Kidney (tissue), 14 donors: ENCODE data around the gene NCOR1. TPM values are rescaled to one million over a fixed set of nuclear protein-coding genes. Genes with fewer than 3 reads are reported as not detected.
"Not testable (repeated sequence)": the region's sequence is repeated elsewhere in the genome, so short reads cannot be mapped to it uniquely, and the experiment has no call there.

Source experiments
- DNase-seq, 5 donors: peaks; one replicate each; pipeline ENCODE4 v3.0.0-alpha.2; 2013 to 2020
- FAIRE-seq: peaks from 2 replicates; lab custom pipeline; 2012; peaks lifted over from hg19 to GRCh38; lab: Jason Lieb, UNC
- H3K27ac ChIP-seq, 2 donors: one replicate each; pipeline ENCODE4 v1.7.0; 2013; ENCODE audit warnings: low read depth in 2 of 2, low read length in 2 of 2, inconsistent platforms in 1 of 2
- H3K27me3 ChIP-seq: one replicate; pipeline ENCODE4 v1.7.1; 2013; ENCODE audit warnings: low read length, inconsistent platforms; ENCODE audit not compliant: control insufficient read depth, insufficient read depth
- H3K36me3 ChIP-seq, 3 donors: one replicate each; pipeline versions ENCODE4 v1.7.0 to v1.7.1; 2013; ENCODE audit warnings: low read length in 3 of 3, control low read depth in 1 of 3, inconsistent platforms in 1 of 3; ENCODE audit not compliant: insufficient read depth in 3 of 3, control insufficient read depth in 2 of 3
- H3K4me1 ChIP-seq, 3 donors: one replicate each; pipeline versions ENCODE4 v1.7.0 to v1.7.1; 2013; ENCODE audit warnings: low read length in 3 of 3, inconsistent platforms in 1 of 3, low read depth in 1 of 3; ENCODE audit not compliant: control insufficient read depth in 2 of 3, insufficient read depth in 2 of 3
- H3K4me3 ChIP-seq, 3 donors: one replicate each; pipeline versions ENCODE4 v1.7.0 to v1.8.1; 2013; ENCODE audit warnings: low read length in 3 of 3, control low read depth in 1 of 3, inconsistent platforms in 1 of 3
- H3K9ac ChIP-seq, 3 donors: one replicate each; pipeline versions ENCODE4 v1.7.0 to v1.7.1; 2013; ENCODE audit warnings: low read length in 3 of 3, control low read depth in 1 of 3, inconsistent platforms in 1 of 3
- H3K9me3 ChIP-seq, 3 donors: one replicate each; pipeline versions ENCODE4 v1.7.0 to v1.7.1; 2013; ENCODE audit warnings: low read length in 3 of 3, control low read depth in 1 of 3, inconsistent platforms in 1 of 3; ENCODE audit not compliant: control insufficient read depth in 2 of 3, insufficient read depth in 1 of 3
- intact Hi-C: fragments of 100-400 bp; cut with DNase I; formaldehyde crosslinking; loops from one replicate; pipeline ENCODE4 v1.11.1; 2022
- polyA plus RNA-seq: library from polyadenylated mRNA; stranded (reverse); fragments of 350-450 nt; fragmentation: Illumina TruSeq; extraction: RNeasy Lipid Tissue Mini Kit (QIAGEN cat#74804); gene quantifications from one replicate; pipeline ENCODE4 v1.2.3, GENCODE V29; 2014; ENCODE audit warnings: low read depth, low replicate concordance; ENCODE audit not compliant: insufficient read depth
- total RNA-seq: library from RNA; stranded (reverse); fragmentation: NEBNext Ultra II Directional; extraction: Animal tissue kit (Norgen Biotek cat#: 25700); gene quantifications from one replicate; pipeline ENCODE4 v1.2.1, GENCODE V29; 2021
- TF ChIP-seq, protein P1 (sequence below): IDR thresholded peaks from 3 replicates; pipeline ENCODE4 v1.5.1; 2012; ENCODE audit warnings: mild to moderate bottlenecking, moderate library complexity, borderline replicate concordance; ENCODE audit not compliant: insufficient read depth; ENCODE audit errors: extremely low read depth
- donor health status: control.
- donor health status: control.
- donor health status: control.
- donor health status: control.
- donor health status: control.
- donor health status: DM: yes; HTN: yes; CAD: no.
- donor health status: Normal renal cell carcinoma (clear cell type).

Gene NCOR1
- total and polyA plus RNA-seq, 2 donors from 2014 or later = 44.9 to 136 TPM

DNA sequence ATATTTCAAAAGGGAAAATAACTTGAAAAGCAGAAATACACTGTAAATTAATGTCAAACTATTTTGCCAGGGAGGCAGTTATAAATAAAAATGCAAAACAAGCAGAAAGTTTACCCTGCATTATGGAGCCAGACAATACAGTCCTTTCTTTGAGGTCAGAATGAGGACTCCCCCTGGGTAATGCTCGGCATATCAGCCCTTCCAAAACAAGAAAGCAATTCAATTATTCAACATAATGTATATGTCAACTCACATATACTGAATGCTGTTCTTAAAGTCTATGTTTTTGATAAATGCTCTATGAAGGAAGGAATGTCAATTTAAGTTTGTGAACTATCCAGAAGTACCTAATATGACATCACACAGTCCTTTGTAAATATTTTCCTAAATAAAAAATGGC is 143.3 kb downstream of the NCOR1 start:
- Histone ChIP-seq H3K9ac (no peak overlapping the region), H3K36me3 (peaks cover 12 to 47% (median 46%) of the 10 kb centered on the region in 3 donors), H3K4me3 (no peak overlapping the region), H3K27me3 (no peaks in the 10 kb centered on the region), H3K27ac (no peak overlapping the region), H3K9me3 (no peaks in the 10 kb centered on the region), H3K4me1 (no peaks in the 10 kb centered on the region)
- TF ChIP-seq, protein P1, sequence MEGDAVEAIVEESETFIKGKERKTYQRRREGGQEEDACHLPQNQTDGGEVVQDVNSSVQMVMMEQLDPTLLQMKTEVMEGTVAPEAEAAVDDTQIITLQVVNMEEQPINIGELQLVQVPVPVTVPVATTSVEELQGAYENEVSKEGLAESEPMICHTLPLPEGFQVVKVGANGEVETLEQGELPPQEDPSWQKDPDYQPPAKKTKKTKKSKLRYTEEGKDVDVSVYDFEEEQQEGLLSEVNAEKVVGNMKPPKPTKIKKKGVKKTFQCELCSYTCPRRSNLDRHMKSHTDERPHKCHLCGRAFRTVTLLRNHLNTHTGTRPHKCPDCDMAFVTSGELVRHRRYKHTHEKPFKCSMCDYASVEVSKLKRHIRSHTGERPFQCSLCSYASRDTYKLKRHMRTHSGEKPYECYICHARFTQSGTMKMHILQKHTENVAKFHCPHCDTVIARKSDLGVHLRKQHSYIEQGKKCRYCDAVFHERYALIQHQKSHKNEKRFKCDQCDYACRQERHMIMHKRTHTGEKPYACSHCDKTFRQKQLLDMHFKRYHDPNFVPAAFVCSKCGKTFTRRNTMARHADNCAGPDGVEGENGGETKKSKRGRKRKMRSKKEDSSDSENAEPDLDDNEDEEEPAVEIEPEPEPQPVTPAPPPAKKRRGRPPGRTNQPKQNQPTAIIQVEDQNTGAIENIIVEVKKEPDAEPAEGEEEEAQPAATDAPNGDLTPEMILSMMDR = no peak
- FAIRE-seq (no peak), DNase-seq (no peak)
- intact Hi-C loops = no loop called here

DNA sequence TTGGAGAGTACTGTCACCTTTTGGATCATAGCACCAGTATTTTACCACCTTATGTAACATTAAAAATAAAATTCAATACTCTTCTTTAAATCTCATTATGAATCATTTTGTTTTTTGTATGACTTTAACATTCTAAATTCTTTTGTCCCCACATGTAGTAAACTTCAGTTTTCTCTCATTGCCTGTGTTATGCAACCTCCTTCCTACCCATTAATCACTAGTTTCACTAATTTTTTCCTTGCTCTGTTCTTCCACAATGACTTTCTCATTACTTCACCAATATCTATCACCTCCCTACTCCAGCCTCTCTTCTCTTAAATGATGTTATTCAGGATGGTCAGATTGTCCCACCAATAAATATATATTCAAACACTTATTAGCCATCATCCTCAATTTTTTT is 147.0 kb downstream of the NCOR1 start:
- Histone ChIP-seq H3K27ac (no peak overlapping the region), H3K4me1 (no peaks in the 10 kb centered on the region), H3K27me3 (no peaks in the 10 kb centered on the region), H3K9me3 (no peaks in the 10 kb centered on the region), H3K36me3 (peaks cover 19 to 63% (median 45%) of the 10 kb centered on the region in 3 donors), H3K9ac (no peak overlapping the region), H3K4me3 (no peak overlapping the region)
- intact Hi-C loops = no loop called here
- TF ChIP-seq, protein P1 = no peak
- FAIRE-seq (no peak), DNase-seq (no peak)

DNA sequence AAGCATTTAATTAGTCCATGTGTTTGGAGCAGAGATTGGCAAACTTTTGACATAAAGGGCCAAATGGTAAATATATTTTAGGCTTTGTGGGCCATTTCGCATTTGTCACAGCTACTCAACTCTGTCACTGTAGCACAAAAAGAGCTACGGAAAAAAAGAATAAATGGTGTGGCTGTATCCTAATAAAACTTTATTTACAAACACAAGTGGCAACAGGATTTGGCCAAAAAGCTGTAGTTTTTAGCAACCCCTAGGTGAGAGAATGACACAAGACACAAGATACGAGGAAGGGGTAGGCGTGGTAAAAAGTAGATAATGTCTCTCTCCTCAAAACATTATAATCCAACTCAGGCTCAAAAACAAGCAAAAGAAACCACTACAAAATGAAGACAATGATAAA is 149.2 kb downstream of the NCOR1 start:
- H3K27ac ChIP-seq = no peak overlapping the region
- H3K9ac ChIP-seq = no peak overlapping the region
- no peak overlapping the region for H3K4me3 ChIP-seq
- no peaks in the 10 kb centered on the region for H3K9me3 ChIP-seq
- peaks cover 23 to 72% (median 53%) of the 10 kb centered on the region in 3 donors for H3K36me3 ChIP-seq
- DNase-seq = no peak
- intact Hi-C loops = no loop called here
- TF ChIP-seq, protein P1 = no peak
- no peak for FAIRE-seq
- no peaks in the 10 kb centered on the region for H3K4me1 ChIP-seq
- H3K27me3 ChIP-seq = no peaks in the 10 kb centered on the region

DNA sequence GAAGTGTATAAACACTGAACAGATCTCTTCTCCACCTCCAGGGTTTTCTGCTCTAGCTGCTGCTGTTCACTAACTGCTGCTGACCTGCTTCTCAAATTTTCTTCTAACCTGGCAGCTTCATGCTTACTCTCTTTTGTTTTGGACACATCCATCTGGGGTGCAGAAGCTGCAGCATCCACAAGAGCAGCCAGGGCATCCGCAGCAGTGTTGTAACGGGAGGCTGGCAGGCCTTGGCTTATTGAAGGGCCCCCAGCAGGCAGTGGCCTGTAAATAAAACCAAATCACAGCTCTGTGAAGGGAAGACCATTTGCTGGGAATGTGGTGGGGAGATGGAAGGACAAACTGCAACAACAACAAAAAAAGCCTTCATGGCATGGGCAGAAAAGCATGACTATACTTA is 153.7 kb downstream of the NCOR1 start:
- DNase-seq (no peak), FAIRE-seq (no peak)
- Histone ChIP-seq H3K36me3 (peaks cover 12 to 72% (median 37%) of the 10 kb centered on the region in 3 donors), H3K4me3 (no peak overlapping the region), H3K27me3 (no peaks in the 10 kb centered on the region), H3K4me1 (no peaks in the 10 kb centered on the region), H3K27ac (no peak overlapping the region), H3K9me3 (no peaks in the 10 kb centered on the region), H3K9ac (no peak overlapping the region)
- TF ChIP-seq, protein P1 = no peak
- intact Hi-C loops = no loop called here

DNA sequence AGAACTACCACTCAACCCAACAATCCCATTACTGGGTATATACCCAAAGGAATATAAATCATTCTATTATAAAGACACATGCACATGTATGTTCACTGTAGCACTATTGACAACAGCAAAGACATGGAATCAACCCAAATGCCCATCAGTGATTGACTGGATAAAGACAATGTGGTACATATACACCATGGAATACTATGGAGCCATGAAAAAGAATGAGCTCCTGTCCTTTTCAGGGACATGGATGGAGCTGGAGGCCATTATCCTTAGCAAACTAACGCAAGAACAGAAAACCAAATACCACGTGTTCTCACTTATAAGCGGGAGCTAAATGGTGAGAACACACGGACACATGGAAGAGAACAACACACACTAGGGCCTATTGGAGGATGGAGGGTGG is 160.2 kb downstream of the NCOR1 start:
- H3K9me3 ChIP-seq, H3K27ac ChIP-seq, intact Hi-C loops, H3K27me3 ChIP-seq, FAIRE-seq, H3K9ac ChIP-seq, H3K4me1 ChIP-seq, H3K4me3 ChIP-seq, DNase-seq: not testable (repeated sequence)
- peaks cover 12 to 45% (median 15%) of the 10 kb centered on the region in 3 donors for H3K36me3 ChIP-seq
